Neuronal stem cell (in vitro differentiated cells): ENCODE measurements around the gene NHERF1.

Source experiments
- DNase-seq: peaks from one replicate; pipeline ENCODE4 v3.0.0-alpha.2; 2013; ENCODE audit warnings: low spot score
- H2AFZ ChIP-seq: one replicate; pipeline ENCODE4 v1.6.1; 2013; ENCODE audit warnings: mild to moderate bottlenecking, low read length, inconsistent platforms
- H2AK5ac ChIP-seq: 2 replicates; pipeline ENCODE4 v1.6.1; 2013; ENCODE audit warnings: low read depth, mild to moderate bottlenecking, inconsistent platforms, low read length, moderate library complexity, mixed read lengths
- H2BK120ac ChIP-seq: 2 replicates; pipeline ENCODE4 v1.6.1; 2013; ENCODE audit warnings: low read depth, mild to moderate bottlenecking, inconsistent platforms, low read length, moderate library complexity, mixed read lengths
- H2BK12ac ChIP-seq: one replicate; pipeline ENCODE4 v1.6.1; 2013; ENCODE audit warnings: low read length, inconsistent platforms
- H2BK15ac ChIP-seq: 2 replicates; pipeline ENCODE4 v1.6.1; 2013; ENCODE audit warnings: mild to moderate bottlenecking, low read length, inconsistent platforms, mixed read lengths
- H2BK5ac ChIP-seq: one replicate; pipeline ENCODE4 v1.6.1; 2013; ENCODE audit warnings: inconsistent platforms, mild to moderate bottlenecking, low read length, moderate library complexity
- H3K14ac ChIP-seq: one replicate; pipeline ENCODE4 v1.6.1; 2013; ENCODE audit warnings: low read length, inconsistent platforms
- H3K18ac ChIP-seq: 2 replicates; pipeline ENCODE4 v1.6.1; 2013; ENCODE audit warnings: low read length, inconsistent platforms
- H3K23ac ChIP-seq: 2 replicates; pipeline ENCODE4 v1.6.1; 2013; ENCODE audit warnings: low read depth, mild to moderate bottlenecking, mixed read lengths, low read length, inconsistent platforms; ENCODE audit not compliant: poor library complexity
- H3K27ac ChIP-seq: replicated peaks from 3 replicates; pipeline ENCODE4 v1.5.1; 2013; ENCODE audit warnings: low read length, inconsistent platforms
- H3K27me3 ChIP-seq, 3 experiments: 2 replicates each; pipeline ENCODE4 v1.6.1; 2013; ENCODE audit warnings: low read length in 3 of 3, mild to moderate bottlenecking in 2 of 3, inconsistent platforms in 1 of 3, low read depth in 1 of 3, mixed read lengths in 1 of 3, moderate library complexity in 1 of 3; ENCODE audit not compliant: control insufficient read depth in 3 of 3, insufficient read depth in 3 of 3
- H3K36me3 ChIP-seq, 2 donors: replicated peaks in 1 of 2; 2 replicates each; pipeline ENCODE4 v1.6.1; 2013; ENCODE audit warnings: low read length in 2 of 2; ENCODE audit not compliant: control insufficient read depth in 2 of 2, insufficient read depth in 2 of 2
- H3K4ac ChIP-seq: 2 replicates; pipeline ENCODE4 v1.6.1; 2013; ENCODE audit warnings: inconsistent platforms, mild to moderate bottlenecking, low read length, moderate library complexity
- H3K4me1 ChIP-seq, 2 donors: 1 replicate in 1 of 2; 2 replicates in 1 of 2; pipeline ENCODE4 v1.6.1; 2013; ENCODE audit warnings: low read length in 2 of 2, low read depth in 1 of 2; ENCODE audit not compliant: control insufficient read depth in 2 of 2, insufficient read depth in 1 of 2
- H3K4me2 ChIP-seq: one replicate; pipeline ENCODE4 v1.6.1; 2013; ENCODE audit warnings: mild to moderate bottlenecking, low read length, inconsistent platforms; ENCODE audit not compliant: insufficient read depth, poor library complexity, severe bottlenecking
- H3K4me3 ChIP-seq, 2 donors: 2 replicates each; pipeline ENCODE4 v1.5.1; 2013; ENCODE audit warnings: low read length in 2 of 2, mild to moderate bottlenecking in 2 of 2, inconsistent platforms in 1 of 2, moderate library complexity in 1 of 2
- H3K79me1 ChIP-seq: one replicate; pipeline ENCODE4 v1.6.1; 2013; ENCODE audit warnings: low read depth, mild to moderate bottlenecking, inconsistent platforms, low read length, moderate library complexity
- H3K9ac ChIP-seq: one replicate; pipeline ENCODE4 v1.6.1; 2013; ENCODE audit warnings: mild to moderate bottlenecking, low read depth, low read length, inconsistent platforms; ENCODE audit not compliant: poor library complexity
- H3K9me3 ChIP-seq, 2 donors: replicated peaks in 1 of 2; 2 replicates each; pipeline versions ENCODE3 to v1.6.1; 2013; ENCODE audit warnings: low read length in 2 of 2, mild to moderate bottlenecking in 2 of 2, inconsistent platforms in 1 of 2, low read depth in 1 of 2, mixed read lengths in 1 of 2, moderate library complexity in 1 of 2; ENCODE audit not compliant: control insufficient read depth in 2 of 2, insufficient read depth in 1 of 2
- H4K8ac ChIP-seq: one replicate; pipeline ENCODE4 v1.6.1; 2013; ENCODE audit warnings: low read depth, mild to moderate bottlenecking, inconsistent platforms, low read length, moderate library complexity
- H4K91ac ChIP-seq: one replicate; pipeline ENCODE4 v1.6.1; 2013; ENCODE audit warnings: low read length, low read depth, mild to moderate bottlenecking, inconsistent platforms; ENCODE audit not compliant: poor library complexity
- WGBS, 2 donors: extraction: QIAGEN DNeasy Blood & Tissue Kit; methylation state at CpG; one replicate each; pipeline ENCODE4 v1.1.7; 2013; ENCODE audit warnings: missing lambda C conversion rate in 2 of 2, mixed read lengths in 1 of 2; ENCODE audit not compliant: insufficient read length in 2 of 2, insufficient replicate concordance in 1 of 2; ENCODE audit errors: extremely low coverage in 2 of 2; 5-methylcytosine and 5-hydroxymethylcytosine counted together

NHERF1 gene

GRCh38 chr17:74800531-74800930 lies 52.1 kb downstream of the NHERF1 start:
- no peak overlapping the region for H2BK5ac ChIP-seq
- WGBS, 2 donors, result no CpG with 5 or more reads among the region's 7 CpGs

GRCh38 chr17:74801896-74802295 lies 53.5 kb downstream of the NHERF1 start:
- no peak overlapping the region for H4K8ac ChIP-seq
- H3K18ac ChIP-seq, result no peak overlapping the region
- peaks cover 3% of the 10 kb centered on the region for H3K79me1 ChIP-seq
- DNase-seq, result no peak
- peaks cover 0 to 3% of the 10 kb centered on the region in 2 donors for H3K4me1 ChIP-seq
- no peak overlapping the region for H2AK5ac ChIP-seq
- H2BK120ac ChIP-seq, result no peak overlapping the region
- no peak overlapping the region for H2BK15ac ChIP-seq
- no peak overlapping the region for H3K4ac ChIP-seq
- H2BK5ac ChIP-seq, result no peak overlapping the region
- peak overlapping the region; percentile 15 for H3K9ac ChIP-seq
- H3K27ac ChIP-seq, result no peak overlapping the region
- H3K14ac ChIP-seq, result no peak overlapping the region
- H3K23ac ChIP-seq, result no peak overlapping the region
- H2BK12ac ChIP-seq, result no peak overlapping the region
- H3K27me3 ChIP-seq, result no peaks in the 10 kb centered on the region
- H3K4me2 ChIP-seq, result no peak overlapping the region
- H4K91ac ChIP-seq, result no peak overlapping the region
- no peak overlapping the region for H3K4me3 ChIP-seq
- no peak overlapping the region for H2AFZ ChIP-seq
- H3K36me3 ChIP-seq, result peaks cover 23 to 47% of the 10 kb centered on the region in 2 donors
- H3K9me3 ChIP-seq, result no peaks in the 10 kb centered on the region
- WGBS, 2 donors, result no CpG with 5 or more reads among the region's 8 CpGs

More at GRCh38 chr17:74800531-74800930, 52.1 kb downstream of the NHERF1 start:
- DNase-seq, result no peak
- H4K8ac ChIP-seq, result no peak overlapping the region
- H3K4me2 ChIP-seq, result no peak overlapping the region
- H2AK5ac ChIP-seq, result no peak overlapping the region
- no peak overlapping the region for H2BK15ac ChIP-seq
- H3K79me1 ChIP-seq, result peaks cover 3% of the 10 kb centered on the region
- no peak overlapping the region for H3K9ac ChIP-seq
- no peak overlapping the region for H3K18ac ChIP-seq
- H3K9me3 ChIP-seq, result no peaks in the 10 kb centered on the region
- H3K27ac ChIP-seq, result no peak overlapping the region
- H3K27me3 ChIP-seq, result no peaks in the 10 kb centered on the region
- H2AFZ ChIP-seq, result no peak overlapping the region
- no peak overlapping the region for H3K23ac ChIP-seq
- H4K91ac ChIP-seq, result no peak overlapping the region
- no peak overlapping the region for H3K4me3 ChIP-seq
- H2BK12ac ChIP-seq, result no peak overlapping the region
- no peak overlapping the region for H3K14ac ChIP-seq
- no peak overlapping the region for H3K4ac ChIP-seq
- no peak overlapping the region for H2BK120ac ChIP-seq
- no peaks in the 10 kb centered on the region for H3K4me1 ChIP-seq
- peaks cover 27 to 60% of the 10 kb centered on the region in 2 donors for H3K36me3 ChIP-seq

GRCh38 chr17:74803388-74803930 lies 55.0 kb downstream of the NHERF1 start:
- no peak for DNase-seq
- WGBS, 2 donors, result no CpG with 5 or more reads among the region's 12 CpGs
- H3K4me1 ChIP-seq, result peaks cover 0 to 3% of the 10 kb centered on the region in 2 donors

GRCh38 chr17:74803971-74804370 lies 55.5 kb downstream of the NHERF1 start:
- H2BK15ac ChIP-seq, result no peak overlapping the region
- no CpG with 5 or more reads among the region's 5 CpGs for WGBS, 2 donors
- H3K4me2 ChIP-seq, result no peak overlapping the region
- H4K91ac ChIP-seq, result no peak overlapping the region
- H3K27me3 ChIP-seq, result no peaks in the 10 kb centered on the region
- peaks cover 0 to 3% of the 10 kb centered on the region in 2 donors for H3K4me1 ChIP-seq
- no peak overlapping the region for H2AFZ ChIP-seq
- no peak overlapping the region for H3K18ac ChIP-seq
- H4K8ac ChIP-seq, result no peak overlapping the region
- no peak overlapping the region for H2BK5ac ChIP-seq
- no peak overlapping the region for H2BK120ac ChIP-seq
- DNase-seq, result no peak
- H3K14ac ChIP-seq, result no peak overlapping the region
- no peak overlapping the region for H3K23ac ChIP-seq
- H3K4me3 ChIP-seq, result no peak overlapping the region
- H3K9me3 ChIP-seq, result no peaks in the 10 kb centered on the region
- H3K36me3 ChIP-seq, result peaks cover 25 to 37% of the 10 kb centered on the region in 2 donors
- H2AK5ac ChIP-seq, result no peak overlapping the region
- H3K27ac ChIP-seq, result no peak overlapping the region
- H3K9ac ChIP-seq, result no peak overlapping the region
- H3K79me1 ChIP-seq, result peaks cover 3% of the 10 kb centered on the region
- no peak overlapping the region for H3K4ac ChIP-seq
- no peak overlapping the region for H2BK12ac ChIP-seq

More at GRCh38 chr17:74803388-74803930, 55.0 kb downstream of the NHERF1 start:
- H2AFZ ChIP-seq, result no peak overlapping the region
- no peak overlapping the region for H3K4ac ChIP-seq
- H3K36me3 ChIP-seq, result peaks cover 25 to 41% of the 10 kb centered on the region in 2 donors
- no peak overlapping the region for H3K4me3 ChIP-seq
- no peaks in the 10 kb centered on the region for H3K9me3 ChIP-seq
- no peak overlapping the region for H3K4me2 ChIP-seq
- no peak overlapping the region for H3K9ac ChIP-seq
- H3K79me1 ChIP-seq, result peaks cover 3% of the 10 kb centered on the region
- no peak overlapping the region for H2BK15ac ChIP-seq
- no peak overlapping the region for H2AK5ac ChIP-seq
- no peaks in the 10 kb centered on the region for H3K27me3 ChIP-seq
- no peak overlapping the region for H3K14ac ChIP-seq
- no peak overlapping the region for H2BK12ac ChIP-seq
- H3K23ac ChIP-seq, result no peak overlapping the region
- H2BK5ac ChIP-seq, result no peak overlapping the region
- H4K8ac ChIP-seq, result no peak overlapping the region
- H4K91ac ChIP-seq, result no peak overlapping the region
- no peak overlapping the region for H3K18ac ChIP-seq
- no peak overlapping the region for H3K27ac ChIP-seq
- H2BK120ac ChIP-seq, result no peak overlapping the region
